Hair follicular keratinocyte (primary cell): Measurements from ENCODE around the gene TPPP. TPM values are rescaled to one million over a fixed set of nuclear protein-coding genes. Genes with fewer than 3 reads are reported as not detected.

Experiments
- total RNA-seq: library from RNA; depleted of rRNA; stranded (reverse); fragments of >200 nt; gene quantifications from 2 replicates; pipeline ENCODE4 v1.2.3, GENCODE V29; 2015

Gene TPPP
- 0.49 and 0.94 TPM in 2 replicates for total RNA-seq

GRCh38 chr5:693271-694041 lies at the start of gene TPPP:
Gene TPPP, minus strand, starts transcription at chr5:693352. Its CDS starts 15,292 bp downstream, at chr5:678060.

DNA sequence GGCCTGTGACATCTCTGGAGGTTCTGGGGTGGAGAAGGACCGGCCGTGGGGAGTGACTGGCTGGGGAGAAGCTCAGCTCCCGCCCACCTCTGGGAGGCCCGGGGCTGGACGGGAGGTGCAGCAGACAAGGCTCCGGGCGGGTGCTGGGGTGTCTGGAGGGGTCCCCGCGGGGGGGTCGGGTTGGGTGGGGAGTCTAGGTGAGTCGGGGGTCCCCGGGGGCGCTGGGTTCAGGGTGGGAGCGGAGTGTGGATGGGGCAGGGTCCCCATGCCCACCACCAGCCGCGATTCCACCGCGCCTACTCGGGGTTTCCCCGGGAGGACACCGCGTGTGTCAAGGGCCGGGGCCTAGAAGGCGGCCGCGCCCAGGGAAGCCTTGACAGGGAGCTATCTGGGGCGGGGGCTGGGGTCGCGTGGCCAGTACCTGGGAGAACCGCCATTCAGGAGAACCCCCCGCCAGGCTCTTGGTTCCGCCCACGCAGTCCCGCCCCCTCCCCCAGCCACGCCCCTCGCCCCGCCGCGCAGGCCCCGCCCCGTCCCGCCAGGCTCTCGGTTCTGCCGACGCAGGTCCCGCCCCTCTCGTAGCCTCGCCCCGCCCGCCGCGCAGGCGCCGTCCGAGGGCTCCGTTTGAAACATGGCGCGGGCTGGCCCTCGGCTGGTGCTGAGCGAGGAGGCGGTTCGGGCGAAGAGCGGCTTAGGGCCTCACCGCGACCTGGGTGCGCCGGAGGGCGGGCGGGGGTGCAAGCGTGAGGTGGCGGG lies 81.2 kb downstream of the TPPP start, which contains the start of gene CEP72:
CEP72 (plus strand) TSS at position 610 of the 756 bp plus-strand sequence; CDS start at position 632, 22 bp downstream.

Other genes starting within 250 kb of the TPPP start
- 1.2 and 2.2 TPM in 2 replicates for gene SLC9A3, start 168.9 kb downstream of the TPPP start, total RNA-seq
- 4.2 and 7.4 TPM in 2 replicates for gene CEP72, start 81.0 kb downstream of the TPPP start, total RNA-seq
- gene ZDHHC11B, start 91.4 kb upstream of the TPPP start, total RNA-seq = not detected in 2 replicates
- 0.42 and 0.55 TPM in 2 replicates for gene ZDHHC11, start 157.6 kb upstream of the TPPP start, total RNA-seq
- 27.8 and 32.0 TPM in 2 replicates for gene BRD9, start 199.4 kb upstream of the TPPP start, total RNA-seq
- gene TRIP13, start 199.5 kb upstream of the TPPP start, total RNA-seq = 24.7 and 63.7 TPM in 2 replicates